NCI-H2081 (cell line): ENCODE measurements around the gene MN1.

Experiments
- DNase-seq, 2 experiments: peaks; one replicate each; lab custom pipeline; 2025; lab: John Stamatoyannopoulos, UW

Gene MN1

DNA sequence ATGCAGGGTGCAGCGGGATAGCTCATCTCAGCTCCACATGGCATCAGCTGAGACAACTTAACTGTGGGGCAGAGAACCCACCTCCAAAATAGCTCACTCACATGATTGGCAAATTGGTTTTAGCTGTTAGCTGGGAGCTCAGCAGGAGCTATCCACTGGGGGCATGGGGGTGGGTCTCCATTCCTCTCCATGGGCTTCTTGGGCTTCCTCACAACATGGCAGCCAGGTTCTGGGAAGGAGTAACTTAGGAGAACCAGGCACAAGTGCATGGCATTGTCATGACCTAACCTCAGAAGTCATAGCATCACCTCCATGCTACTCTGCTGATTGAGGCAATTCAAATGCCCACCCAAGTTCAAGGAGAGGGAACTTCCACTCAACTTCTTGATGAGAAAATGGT, 85.5 kb downstream of the MN1 start:
- DNase-seq: no peak

- no peak for DNase-seq
Observed at GRCh38 chr22:27715106-27715505, 86.5 kb downstream of the MN1 start.

DNA sequence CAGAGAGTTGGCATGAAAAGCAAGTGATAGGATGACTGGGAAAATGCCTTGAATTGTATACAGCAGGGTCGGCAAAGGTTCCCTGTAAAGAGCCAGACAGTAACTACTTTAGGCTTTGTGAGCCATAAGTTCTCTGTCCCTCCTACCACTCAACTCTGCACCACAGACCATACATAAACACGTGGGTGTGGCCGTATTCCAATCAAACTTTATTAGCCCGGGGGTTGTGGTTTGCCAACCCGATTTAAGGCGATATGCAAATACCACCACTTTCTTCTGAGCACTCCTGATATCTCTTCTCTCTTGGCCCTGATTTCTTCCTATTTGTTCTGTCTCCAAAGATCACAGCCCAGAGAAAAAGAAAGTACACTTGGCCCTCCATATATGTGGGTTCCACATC, 87.5 kb downstream of the MN1 start:
- DNase-seq: no peak

- DNase-seq: no peak
Observed at GRCh38 chr22:27713461-27713860, 88.1 kb downstream of the MN1 start.

- no peak for DNase-seq
Observed at GRCh38 chr22:27711756-27712155, 89.8 kb downstream of the MN1 start.

DNA sequence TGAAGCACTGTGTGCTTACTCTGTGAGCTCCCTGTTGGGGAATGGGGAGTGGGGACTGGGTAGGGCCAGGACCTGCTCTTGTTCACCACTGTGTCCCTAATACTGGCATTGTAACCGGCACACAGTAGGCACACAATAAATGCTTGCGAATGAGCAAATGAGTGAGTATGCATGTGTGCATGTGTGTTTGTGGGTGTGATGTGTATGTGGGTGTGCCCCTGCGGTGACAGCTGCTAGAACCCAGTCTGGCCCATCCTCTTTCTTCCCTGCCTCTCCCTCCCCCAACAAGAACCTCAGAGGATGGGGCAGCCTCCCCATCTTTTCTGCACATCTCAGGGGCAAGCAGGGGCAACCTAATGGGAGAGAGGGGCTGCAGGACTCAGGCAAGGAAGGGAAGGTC, 90.5 kb downstream of the MN1 start:
- no peak for DNase-seq

DNA sequence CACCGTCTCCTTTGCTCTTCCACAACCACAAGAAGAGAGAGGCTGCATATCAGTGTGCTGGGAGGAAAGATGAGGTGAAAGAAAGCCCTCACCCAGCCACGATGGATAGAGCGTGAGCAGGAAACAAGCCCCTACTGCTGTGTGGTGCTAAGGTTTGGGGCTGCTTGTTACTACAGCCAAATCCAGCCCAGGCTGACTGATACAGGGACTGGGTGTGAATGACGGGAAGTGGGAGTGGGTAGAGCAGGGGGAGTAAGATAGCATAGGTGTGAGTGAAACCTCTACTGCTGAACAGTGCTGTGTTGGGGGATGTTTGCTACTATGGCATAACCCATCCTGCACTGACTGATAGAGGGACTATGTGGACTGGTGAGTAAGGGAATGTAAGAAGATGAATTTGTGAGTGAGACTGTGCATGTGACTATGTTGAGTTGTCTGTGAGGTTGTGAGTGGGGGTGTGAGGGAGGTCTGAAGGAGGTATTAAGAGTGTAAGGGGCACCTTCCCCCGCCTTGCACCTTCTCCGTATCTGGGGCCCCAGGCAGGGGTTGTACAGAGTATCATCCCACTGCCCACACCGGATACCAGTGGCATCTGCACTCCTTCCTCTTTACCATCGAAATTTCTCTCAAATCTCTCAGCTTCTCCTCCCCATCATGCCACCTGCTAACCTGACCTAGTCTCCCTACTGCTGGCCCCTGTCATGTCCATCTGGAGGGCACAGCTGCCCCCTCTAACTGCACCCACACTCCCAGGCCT, 91.5 kb downstream of the MN1 start:
- DNase-seq: no peak

GRCh38 chr22:27706489-27706888, 95.1 kb downstream of the MN1 start:
- no peak for DNase-seq

- no peak for DNase-seq
Observed at GRCh38 chr22:27705408-27706080, 96.0 kb downstream of the MN1 start.

GRCh38 chr22:27704581-27704980, 97.0 kb downstream of the MN1 start:
- DNase-seq: no peak

DNA sequence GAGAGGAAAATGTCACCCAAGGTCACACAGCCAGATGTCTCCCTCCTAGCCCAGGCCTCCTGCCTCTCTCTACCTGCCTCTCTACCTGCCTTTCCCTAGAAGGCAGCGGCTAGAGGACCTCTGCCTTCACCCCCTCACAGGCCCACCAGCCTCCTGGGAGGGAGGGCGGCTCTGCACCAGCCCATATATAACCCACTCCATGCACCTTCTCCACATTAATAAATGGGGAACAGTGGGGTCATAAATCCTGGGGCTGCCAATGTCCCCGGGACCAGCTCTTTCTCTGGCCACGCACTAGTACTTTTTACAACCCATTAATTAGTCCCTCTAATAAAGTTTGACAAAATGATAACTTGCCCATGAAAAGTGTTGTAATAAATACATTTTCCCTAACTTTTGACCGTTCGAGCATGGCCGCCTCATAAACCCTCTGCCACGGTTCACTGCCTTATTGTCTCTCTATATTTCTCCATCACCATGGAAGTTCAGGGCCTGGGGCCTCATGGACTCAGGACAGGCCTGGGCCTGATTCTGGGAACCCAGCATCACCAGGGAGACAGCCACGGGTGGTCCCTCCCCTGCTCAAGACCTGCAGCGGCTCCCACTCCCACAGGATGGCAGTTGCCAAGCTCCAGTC, 102.1 kb downstream of the MN1 start:
- no peak for DNase-seq

DNA sequence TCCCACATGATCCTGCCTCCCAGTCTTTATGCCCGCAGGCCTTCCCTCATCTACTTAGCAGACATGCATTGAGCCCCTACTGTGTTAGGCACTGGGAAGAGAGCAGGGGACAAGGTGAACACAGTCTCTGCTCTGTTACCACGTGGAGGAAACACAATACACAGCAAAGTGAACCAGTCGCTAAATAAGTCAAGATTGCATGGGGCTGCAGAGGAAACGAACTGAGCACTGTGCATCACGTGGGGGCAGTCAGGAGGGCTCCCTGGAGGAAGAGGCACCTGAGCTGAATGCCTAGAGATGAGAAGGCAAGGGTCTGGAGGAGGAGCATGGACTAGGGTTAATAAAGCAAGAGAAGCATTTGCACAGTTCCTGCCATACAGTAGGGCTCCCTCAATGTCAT, 102.7 kb downstream of the MN1 start:
- DNase-seq: no peak
